Right renal pelvis (tissue), 4 donors: ENCODE data around the gene LRRK1. TPM values are rescaled to one million over a fixed set of nuclear protein-coding genes. Genes with fewer than 3 reads are reported as not detected.

Experiments used
- polyA plus RNA-seq, 4 donors: library from polyadenylated mRNA; unstranded; fragments of 120-200 nt; gene quantifications; one replicate each; pipeline ENCODE4 v1.2.1, GENCODE V29; 2013; ENCODE audit not compliant: insufficient read length in 4 of 4

LRRK1 gene
- polyA plus RNA-seq, 4 donors = 2.6 to 4.9 (median 3.0) TPM

Other genes starting within 250 kb of the LRRK1 start
- gene ALDH1A3, start 39.5 kb upstream of the LRRK1 start, polyA plus RNA-seq = 1 to 10 TPM; 3.2 to 5.7 (median 4.8) TPM